ENCODE data around the gene NRG3.

NRG3 gene

DNA sequence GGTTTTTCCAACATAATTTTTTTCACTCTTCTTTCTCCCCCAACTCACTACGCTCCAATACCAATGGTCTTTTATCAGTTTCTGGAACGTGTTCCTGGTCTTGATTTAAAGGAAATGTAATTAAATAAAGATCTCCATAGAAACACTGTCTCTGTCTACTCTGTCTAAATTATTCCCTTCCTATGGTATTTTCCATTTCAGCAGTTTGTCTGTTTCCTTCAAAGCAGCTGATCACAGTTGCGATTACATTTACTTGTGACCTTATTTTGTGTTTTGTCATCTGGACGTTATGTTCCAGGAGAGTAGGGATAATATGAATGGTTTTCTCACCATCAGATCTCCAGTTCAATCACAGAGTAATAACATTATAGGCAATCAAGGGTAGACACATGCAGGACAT is 359.2 kb downstream of the NRG3 start:
- H3K4me3 ChIP-seq (ENCODE audit: low read length), result no peak overlapping the region
- H3K27me3 ChIP-seq (ENCODE audit: control insufficient read depth, low read length), result no peaks in the 10 kb centered on the region
- no peaks in the 10 kb centered on the region for H3K79me2 ChIP-seq (ENCODE audit: control insufficient read depth, low read length)
- TF ChIP-seq EZH2phosphoT487 (IDR thresholded peaks at IDR 0.05; ENCODE audit: borderline replicate concordance, low read length), result no peak
- TF ChIP-seq, protein P1, sequence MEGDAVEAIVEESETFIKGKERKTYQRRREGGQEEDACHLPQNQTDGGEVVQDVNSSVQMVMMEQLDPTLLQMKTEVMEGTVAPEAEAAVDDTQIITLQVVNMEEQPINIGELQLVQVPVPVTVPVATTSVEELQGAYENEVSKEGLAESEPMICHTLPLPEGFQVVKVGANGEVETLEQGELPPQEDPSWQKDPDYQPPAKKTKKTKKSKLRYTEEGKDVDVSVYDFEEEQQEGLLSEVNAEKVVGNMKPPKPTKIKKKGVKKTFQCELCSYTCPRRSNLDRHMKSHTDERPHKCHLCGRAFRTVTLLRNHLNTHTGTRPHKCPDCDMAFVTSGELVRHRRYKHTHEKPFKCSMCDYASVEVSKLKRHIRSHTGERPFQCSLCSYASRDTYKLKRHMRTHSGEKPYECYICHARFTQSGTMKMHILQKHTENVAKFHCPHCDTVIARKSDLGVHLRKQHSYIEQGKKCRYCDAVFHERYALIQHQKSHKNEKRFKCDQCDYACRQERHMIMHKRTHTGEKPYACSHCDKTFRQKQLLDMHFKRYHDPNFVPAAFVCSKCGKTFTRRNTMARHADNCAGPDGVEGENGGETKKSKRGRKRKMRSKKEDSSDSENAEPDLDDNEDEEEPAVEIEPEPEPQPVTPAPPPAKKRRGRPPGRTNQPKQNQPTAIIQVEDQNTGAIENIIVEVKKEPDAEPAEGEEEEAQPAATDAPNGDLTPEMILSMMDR (IDR thresholded peaks at IDR 0.05; ENCODE audit: low read depth, low read length, poor library complexity, severe bottlenecking), result no peak
- no peak overlapping the region for H3K27ac ChIP-seq (ENCODE audit: low read depth, low read length)
- H3F3A ChIP-seq (ENCODE audit: control insufficient read depth, insufficient read depth), result no peaks in the 10 kb centered on the region
- no peak overlapping the region for H3K4me2 ChIP-seq (ENCODE audit: low read length)
- no peaks in the 10 kb centered on the region for H3K4me1 ChIP-seq (ENCODE audit: control insufficient read depth, low read length)
- no peaks in the 10 kb centered on the region for H3K36me3 ChIP-seq (ENCODE audit: control insufficient read depth, low read length)
- no peaks in the 10 kb centered on the region for H4K20me1 ChIP-seq (ENCODE audit: control insufficient read depth, insufficient read depth, low read depth, low read length)
- no peaks in the 10 kb centered on the region for H3K9me3 ChIP-seq (ENCODE audit: control insufficient read depth, insufficient read depth, low read length)
- H3K9me2 ChIP-seq (replicated peaks; ENCODE audit: control insufficient read depth, low read length), result no peaks in the 10 kb centered on the region

- TF ChIP-seq, protein P1 (IDR thresholded peaks at IDR 0.05; ENCODE audit: low read depth, low read length, poor library complexity, severe bottlenecking), result no peak
- TF ChIP-seq EZH2phosphoT487 (IDR thresholded peaks at IDR 0.05; ENCODE audit: borderline replicate concordance, low read length), result no peak
- Histone ChIP-seq H3K36me3 (ENCODE audit: control insufficient read depth, low read length) (no peaks in the 10 kb centered on the region), H3K4me1 (ENCODE audit: control insufficient read depth, low read length) (no peaks in the 10 kb centered on the region)
Observed at GRCh38 chr10:82236084-82236731, 361.2 kb downstream of the NRG3 start.

GRCh38 chr10:82238291-82238690 is 363.3 kb downstream of the NRG3 start:
- H3K4me3 ChIP-seq (ENCODE audit: low read length), result no peak overlapping the region
- H3F3A ChIP-seq (ENCODE audit: control insufficient read depth, insufficient read depth), result no peaks in the 10 kb centered on the region
- no peak overlapping the region for H3K27ac ChIP-seq (ENCODE audit: low read depth, low read length)
- no peaks in the 10 kb centered on the region for H3K36me3 ChIP-seq (ENCODE audit: control insufficient read depth, low read length)
- H3K4me1 ChIP-seq (ENCODE audit: control insufficient read depth, low read length), result no peaks in the 10 kb centered on the region
- TF ChIP-seq EZH2phosphoT487 (IDR thresholded peaks at IDR 0.05; ENCODE audit: borderline replicate concordance, low read length), result no peak
- TF ChIP-seq, protein P1 (IDR thresholded peaks at IDR 0.05; ENCODE audit: low read depth, low read length, poor library complexity, severe bottlenecking), result no peak
- no peaks in the 10 kb centered on the region for H3K79me2 ChIP-seq (ENCODE audit: control insufficient read depth, low read length)
- H4K20me1 ChIP-seq (ENCODE audit: control insufficient read depth, insufficient read depth, low read depth, low read length), result no peaks in the 10 kb centered on the region
- H3K9me2 ChIP-seq (replicated peaks; ENCODE audit: control insufficient read depth, low read length), result no peaks in the 10 kb centered on the region
- H3K9me3 ChIP-seq (ENCODE audit: control insufficient read depth, insufficient read depth, low read length), result no peaks in the 10 kb centered on the region
- no peaks in the 10 kb centered on the region for H3K27me3 ChIP-seq (ENCODE audit: control insufficient read depth, low read length)
- H3K4me2 ChIP-seq (ENCODE audit: low read length), result no peak overlapping the region

More at GRCh38 chr10:82236084-82236731, 361.2 kb downstream of the NRG3 start:
- Histone ChIP-seq H3F3A (ENCODE audit: control insufficient read depth, insufficient read depth) (no peaks in the 10 kb centered on the region), H3K79me2 (ENCODE audit: control insufficient read depth, low read length) (no peaks in the 10 kb centered on the region), H3K4me3 (ENCODE audit: low read length) (no peak overlapping the region), H3K9me3 (ENCODE audit: control insufficient read depth, insufficient read depth, low read length) (no peaks in the 10 kb centered on the region), H3K27me3 (ENCODE audit: control insufficient read depth, low read length) (no peaks in the 10 kb centered on the region), H3K27ac (ENCODE audit: low read depth, low read length) (no peak overlapping the region), H4K20me1 (ENCODE audit: control insufficient read depth, insufficient read depth, low read depth, low read length) (no peaks in the 10 kb centered on the region), H3K4me2 (ENCODE audit: low read length) (no peak overlapping the region), H3K9me2 (replicated peaks; ENCODE audit: control insufficient read depth, low read length) (no peaks in the 10 kb centered on the region)

Data from DOHH2 (cell line).